Measurements from ENCODE around the gene PRKCA.
A peak's percentile ranks its signal among the peaks of the same experiment; 100 is the strongest.
"Not testable (repeated sequence)": the region's sequence is repeated elsewhere in the genome, so short reads cannot be mapped to it uniquely, and the experiment has no call there.

PRKCA gene

DNA sequence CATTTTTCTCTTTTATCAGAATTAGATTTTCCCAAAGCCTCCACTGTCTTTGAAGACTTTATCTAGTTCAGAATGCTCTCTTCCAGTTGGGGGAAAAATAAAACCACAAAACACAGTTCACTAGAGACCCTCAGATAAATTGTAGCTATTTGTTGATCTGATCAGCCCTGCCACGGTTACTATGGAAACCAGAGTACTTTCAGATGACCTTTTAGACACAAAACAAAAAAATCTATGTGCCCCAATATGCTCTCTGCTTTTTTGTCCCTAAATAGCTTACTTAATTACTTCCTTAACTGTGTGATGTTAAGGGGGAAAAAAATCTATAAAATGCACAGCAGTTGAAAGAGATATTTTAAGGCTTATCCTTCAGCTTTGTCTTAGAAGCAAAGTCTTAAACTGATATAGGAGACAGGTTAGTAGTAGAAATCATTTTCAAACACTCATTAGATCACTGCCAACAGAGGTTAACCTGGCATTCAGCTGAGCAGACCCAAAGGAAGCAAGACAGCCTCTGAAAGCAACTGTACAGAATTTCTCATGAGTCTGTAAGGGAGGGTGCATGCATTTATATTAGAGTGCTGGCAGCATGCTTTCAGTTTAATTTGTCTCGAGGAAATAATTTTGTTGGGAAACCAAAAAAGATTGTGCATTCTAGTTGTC, 402.6 kb downstream of the PRKCA start:
- no peak for DNase-seq

DNA sequence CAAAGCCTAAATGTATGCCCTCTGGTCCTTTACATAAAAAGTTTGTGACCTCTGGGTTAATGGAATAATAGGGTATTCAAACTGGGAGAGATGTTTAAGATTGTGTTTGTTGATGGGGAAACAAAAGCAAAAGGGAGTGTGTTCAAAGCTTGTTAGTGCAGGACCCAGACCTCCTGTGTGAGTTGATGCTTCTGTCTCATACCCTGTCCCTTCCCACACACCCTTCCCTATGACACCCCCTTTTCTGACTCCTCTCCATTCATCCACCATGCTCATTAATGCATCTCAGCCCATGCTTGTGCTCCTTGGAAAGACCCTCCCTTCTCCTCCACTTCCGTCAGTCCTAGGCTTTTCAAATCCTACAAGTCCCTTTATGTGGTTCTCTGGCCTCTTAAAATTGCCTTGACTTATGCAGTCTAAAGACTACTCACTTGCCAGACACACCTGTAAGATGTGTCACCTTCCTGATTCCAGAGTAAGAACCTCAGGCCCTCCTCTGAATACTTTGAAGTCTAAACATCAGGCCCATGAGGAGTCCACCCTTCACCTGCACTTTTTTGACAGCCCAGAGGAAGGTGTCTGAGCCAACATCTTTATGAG, 404.5 kb downstream of the PRKCA start:
- DNase-seq, result no peak

DNA sequence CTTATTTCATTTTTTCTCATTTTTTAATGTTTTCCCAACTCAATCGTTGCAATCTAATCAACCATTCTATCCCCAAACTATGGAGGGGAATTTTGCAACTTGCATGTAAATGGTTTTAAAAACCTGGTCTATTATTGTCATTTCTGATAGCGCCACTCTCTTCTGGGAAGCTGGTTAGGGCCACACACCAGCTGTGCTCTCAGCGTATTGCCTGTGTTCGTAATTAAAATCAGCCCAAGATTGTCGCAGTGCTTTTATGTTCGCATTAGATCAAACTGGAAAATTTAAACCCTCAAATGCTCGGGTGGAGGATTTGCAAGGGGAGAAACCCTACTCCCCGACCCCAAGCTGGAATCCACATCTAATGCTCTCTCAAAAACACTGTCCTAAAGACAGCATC, 409.0 kb downstream of the PRKCA start:
- DNase-seq, result no peak

DNA sequence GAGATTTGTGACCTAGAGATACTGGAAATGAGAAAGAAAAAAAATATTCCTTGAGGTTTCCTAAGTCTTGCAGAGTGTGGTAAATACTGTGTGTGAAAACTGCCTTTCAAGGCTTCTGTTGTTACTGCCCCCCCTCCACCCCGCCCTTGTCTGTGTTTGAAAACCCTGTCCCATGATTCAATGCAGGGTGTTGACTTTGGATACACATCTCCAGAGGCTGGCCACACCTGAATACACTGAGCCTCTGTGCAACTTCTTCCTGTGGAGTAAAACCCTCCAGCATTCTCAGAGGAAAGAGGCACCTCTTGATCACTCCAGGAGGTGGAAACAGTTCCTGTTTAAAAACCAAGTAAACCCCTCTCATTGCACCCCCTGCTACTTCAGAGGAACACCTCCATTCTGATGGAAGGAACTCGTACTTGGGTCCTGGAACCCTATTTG, 409.5 kb downstream of the PRKCA start:
- no peak for DNase-seq

DNA sequence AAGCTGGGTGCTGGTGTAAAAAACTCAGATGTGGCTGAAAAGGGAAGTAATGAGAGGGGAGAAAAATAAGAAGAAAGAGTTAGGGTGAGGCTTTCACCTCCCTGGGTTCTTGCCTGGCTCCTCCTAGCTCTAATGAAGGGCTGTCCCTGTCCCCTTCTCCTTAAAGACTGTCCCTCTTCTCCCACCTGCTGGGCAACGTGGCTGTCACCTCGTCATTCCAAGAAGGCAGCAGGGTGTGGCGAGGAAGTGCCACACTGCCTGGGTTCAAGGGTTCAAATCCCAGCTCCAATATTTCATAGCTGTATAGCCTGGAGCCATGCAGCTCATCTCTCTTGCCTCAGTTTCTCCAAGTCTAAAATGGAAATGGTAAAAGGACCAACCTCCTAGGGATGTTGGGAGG, 410.0 kb downstream of the PRKCA start:
- DNase-seq, result no peak

DNA sequence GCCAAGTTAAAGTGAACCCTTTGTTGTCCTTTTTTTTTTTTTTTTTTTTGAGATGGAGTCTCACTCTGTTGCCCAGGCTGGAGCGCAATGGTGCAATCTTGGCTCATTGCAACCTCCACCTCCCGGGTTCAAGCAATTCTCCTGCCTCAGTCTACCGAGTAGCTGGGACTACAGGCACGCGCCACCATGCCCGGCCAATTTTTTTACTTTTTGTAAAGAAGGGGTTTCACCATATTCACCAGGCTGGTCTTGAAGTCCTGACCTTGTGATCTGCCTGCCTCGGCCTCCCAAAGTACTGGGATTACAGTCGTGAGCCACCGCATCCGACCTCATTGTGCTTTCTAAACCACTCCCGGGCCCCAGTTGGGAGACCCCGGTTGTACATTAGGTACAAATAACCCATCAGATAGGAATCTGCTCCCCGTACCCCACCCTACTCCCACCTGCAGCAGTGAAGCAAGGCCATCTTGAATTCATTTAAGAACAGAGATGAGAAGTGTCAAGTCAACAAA, 410.7 kb downstream of the PRKCA start:
- not testable (repeated sequence) for DNase-seq

DNA sequence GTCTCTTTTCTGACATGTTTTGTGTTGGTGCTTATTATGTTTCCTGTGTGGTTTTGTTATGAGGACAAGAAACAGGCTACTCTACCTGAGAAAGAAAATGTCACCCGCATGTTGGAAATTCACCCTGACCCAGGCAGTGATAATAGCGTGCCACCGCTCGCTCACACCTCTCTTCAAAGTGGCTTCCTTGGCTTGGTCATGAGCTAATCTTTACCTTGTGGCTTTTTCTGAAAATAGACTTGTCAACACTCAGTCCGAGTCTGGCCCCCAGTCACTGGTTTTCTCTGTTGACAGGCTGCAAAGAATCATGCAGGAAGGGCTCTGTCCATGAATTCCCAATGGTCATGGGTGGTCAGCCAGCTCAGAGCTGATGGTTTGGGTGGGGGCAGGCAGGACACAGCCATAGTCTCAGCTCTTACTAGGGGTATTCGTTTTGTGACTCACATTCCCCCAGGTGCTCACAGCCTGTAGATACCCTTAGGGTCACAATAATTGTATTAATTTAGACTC, 411.2 kb downstream of the PRKCA start:
- no peak for DNase-seq

DNA sequence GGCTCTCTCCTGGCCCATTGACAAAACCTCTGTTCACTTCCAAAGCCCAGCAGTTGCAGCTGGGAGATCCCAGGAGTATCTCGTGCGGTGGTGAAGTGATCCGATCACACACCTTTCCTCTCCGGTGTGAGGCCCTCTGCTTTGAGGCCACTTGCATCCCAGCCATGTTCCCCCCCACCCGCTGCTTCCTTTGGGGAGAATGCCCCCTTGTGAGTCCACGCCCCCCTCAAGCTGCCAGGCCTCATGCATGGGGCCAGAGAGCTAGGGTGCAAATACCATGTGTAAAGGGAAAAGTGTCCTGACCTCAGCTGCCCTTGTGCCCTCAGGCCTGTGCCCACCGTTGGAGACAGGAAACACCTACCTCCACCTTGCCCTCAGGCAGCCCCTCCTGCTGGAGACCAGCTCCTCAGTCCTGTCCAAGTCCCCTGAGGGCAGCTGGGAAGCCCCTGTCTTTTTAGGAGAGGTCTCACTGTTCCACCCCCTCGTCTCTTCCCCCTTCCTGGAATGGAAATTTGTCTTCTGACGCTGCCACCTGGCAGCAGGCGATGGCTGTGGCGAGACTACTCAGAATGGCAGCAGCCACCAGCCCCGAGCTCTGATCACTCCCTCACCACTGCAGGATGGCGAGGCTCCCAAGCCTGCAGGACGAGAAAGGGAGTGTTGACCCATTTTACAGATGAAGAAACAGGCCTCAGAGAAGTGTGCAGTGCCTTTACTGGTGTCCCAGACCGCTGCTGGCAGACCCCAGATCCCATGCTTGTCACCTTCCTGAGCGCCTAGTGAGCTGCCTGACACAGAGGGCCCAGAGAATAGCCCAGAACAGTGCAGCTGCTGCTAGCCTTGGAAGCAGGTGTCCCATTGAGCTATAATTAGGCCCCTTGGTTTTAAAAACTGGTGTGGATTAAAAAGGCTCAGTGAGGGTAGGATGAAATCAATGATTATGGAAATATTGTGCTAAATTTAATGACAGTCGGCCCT, 411.9 kb downstream of the PRKCA start:
- DNase-seq, result no peak

DNA sequence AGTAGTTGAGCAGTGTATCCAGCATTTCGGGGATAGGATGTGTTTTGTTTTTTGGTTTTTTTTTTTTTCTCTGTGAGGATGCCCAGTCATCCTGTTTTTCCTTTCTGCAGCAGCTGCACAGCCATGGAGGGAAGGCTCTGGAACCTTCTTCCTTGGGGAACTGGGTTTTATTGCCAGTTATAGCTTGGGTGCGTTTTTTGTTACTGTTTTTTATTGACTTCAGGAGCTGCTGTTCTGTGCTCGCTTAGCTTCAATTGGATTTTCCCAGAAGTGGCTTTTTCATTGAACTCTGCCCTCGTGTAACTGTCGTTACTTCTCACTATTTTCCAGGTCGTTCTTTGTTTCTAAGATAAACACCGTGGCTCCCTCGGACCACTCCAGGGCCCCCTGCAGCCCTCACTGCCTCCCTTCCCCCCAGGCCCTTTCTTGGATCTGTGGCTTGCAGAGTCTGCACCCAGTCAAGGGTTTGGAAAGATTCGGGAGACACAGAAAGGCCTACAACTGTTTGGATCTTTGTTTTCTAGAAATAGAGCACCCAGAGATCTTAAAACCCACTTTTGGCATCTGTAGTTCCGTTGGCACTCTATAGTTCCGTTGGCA, 412.8 kb downstream of the PRKCA start:
- DNase-seq, result no peak

DNA sequence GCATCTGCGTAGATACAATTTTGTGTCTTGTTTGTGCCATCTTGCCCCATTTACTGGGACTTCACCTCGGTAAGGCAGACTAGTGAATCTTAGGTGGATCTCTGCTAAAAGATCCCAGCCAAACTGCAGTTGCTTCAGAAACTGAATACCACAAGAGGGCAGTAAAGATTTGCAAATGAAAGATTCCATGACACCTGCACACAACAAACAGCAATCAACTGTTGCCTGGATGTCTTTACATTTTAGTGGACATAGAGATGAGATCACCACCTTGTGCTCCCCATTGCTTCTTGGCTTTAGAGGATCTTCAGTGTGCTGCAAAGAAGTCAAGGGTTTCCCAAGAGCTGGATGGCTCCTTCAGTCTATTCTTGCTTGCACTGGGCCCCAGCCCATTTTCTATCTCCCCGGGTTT, 413.3 kb downstream of the PRKCA start:
- peak; percentile 29 for DNase-seq

DNA sequence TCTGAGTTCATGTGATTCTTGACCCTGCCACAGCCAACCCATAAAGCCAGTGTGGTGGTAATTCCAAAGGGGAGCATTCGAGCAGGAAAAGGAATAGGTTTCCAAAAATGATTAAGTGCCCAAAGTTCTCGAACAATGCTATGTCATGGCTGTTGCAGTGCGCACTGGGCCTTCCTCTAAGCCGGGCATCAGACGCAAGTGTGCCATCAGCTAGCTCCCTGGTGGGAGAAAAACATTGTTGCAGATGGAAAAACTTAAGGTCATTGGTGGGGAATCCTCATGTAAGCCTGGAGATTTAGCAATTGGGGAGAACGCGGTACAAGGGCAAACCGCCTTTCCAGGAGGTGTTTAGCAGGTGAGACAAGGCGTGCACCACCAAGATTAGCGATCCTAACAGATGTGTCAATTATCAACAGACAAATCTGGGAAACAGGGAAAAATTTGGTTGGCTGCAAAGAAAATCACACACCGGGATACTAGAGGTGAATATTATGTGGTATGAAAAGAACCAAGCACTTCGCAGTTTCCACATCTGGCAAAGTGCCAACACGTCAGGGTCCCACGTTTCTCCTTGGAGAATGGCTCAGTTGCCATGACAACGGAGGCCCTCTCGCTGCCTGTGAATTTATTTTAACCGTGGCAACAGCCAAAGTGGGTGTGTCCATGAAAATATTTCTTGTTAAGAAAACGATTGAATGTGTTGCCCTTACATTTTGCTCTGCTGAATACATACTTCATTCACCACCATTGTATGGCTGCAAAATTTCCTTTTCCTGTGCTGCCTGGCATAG, 414.0 kb downstream of the PRKCA start:
- no peak for DNase-seq

DNA sequence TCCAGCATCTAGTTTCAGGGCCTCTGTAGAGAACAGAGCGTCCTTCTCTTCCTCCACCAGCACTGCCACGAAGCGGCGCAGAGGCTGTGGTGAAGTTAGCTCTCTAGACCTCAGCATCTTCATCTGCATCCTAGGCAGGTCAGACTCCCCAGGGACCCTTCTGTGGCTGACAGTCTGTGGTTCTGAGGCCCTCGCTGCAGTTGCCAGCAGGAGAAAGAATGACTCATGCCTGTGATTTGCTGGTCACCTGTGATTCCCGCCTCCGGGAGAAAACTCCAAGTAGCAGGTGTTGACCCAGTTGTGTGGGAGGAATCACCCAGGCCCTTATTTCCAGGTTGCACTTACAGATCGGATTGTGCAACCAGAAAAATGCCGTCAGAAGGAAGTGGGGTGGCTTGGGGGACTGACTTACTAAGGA, 415.2 kb downstream of the PRKCA start:
- DNase-seq, result peak; percentile 19

DNA sequence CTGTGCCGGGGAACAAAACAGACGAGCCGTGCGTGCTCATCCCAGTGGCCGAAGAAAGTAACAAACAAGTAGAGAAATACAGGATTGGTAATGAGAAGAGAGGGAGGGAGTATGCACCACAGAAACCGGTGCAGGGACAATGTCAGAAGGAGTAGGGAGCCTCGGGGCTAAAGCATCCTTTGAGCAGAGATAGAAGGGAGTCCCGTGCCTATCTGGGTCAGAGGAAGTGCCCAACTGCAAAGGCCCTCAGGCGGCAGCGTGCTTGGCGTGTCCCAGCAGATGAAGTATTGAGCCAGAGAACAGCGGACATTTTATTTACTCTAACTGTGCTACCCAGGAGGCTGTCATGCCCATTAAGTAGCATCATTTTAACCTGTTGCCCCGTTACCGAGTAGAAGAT, 417.6 kb downstream of the PRKCA start:
- DNase-seq, result no peak

DNA sequence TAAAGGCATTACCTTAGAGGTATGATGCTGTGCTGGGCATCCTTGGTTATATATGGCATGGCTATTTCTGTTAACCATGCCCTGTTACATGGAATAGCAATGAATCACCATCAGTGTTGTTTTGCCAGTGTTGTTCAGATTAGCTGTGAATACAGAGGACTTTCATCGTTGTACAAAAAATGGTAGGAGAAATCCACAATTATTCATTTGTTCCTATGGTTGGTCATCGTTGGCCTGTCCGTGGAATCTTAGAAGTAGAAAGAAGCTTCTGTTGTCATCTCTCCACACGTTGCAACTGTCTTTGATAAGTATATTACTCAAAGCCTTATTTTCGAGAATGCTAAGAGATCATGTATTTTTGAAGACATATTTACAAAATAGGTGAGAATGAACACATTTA, 418.2 kb downstream of the PRKCA start:
- DNase-seq, result no peak

DNA sequence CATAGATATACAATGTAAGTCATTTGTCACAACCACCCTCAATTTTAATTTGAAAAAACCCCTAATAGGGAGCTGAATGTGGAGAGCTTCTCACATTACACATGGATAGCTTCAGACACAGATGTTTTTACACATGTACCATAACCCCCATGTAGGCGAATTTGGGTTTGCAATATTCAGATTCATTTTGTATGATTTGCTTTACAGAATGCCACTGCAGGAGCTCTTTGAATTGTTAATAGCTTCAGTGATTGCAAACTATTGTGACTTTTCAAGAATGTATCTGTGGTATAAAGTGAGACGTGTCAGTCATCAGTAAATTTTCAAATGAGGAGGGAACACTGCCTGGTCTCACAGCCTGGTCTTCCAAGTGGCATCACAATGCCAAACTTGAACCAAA, 419.9 kb downstream of the PRKCA start:
- DNase-seq, result no peak

DNA sequence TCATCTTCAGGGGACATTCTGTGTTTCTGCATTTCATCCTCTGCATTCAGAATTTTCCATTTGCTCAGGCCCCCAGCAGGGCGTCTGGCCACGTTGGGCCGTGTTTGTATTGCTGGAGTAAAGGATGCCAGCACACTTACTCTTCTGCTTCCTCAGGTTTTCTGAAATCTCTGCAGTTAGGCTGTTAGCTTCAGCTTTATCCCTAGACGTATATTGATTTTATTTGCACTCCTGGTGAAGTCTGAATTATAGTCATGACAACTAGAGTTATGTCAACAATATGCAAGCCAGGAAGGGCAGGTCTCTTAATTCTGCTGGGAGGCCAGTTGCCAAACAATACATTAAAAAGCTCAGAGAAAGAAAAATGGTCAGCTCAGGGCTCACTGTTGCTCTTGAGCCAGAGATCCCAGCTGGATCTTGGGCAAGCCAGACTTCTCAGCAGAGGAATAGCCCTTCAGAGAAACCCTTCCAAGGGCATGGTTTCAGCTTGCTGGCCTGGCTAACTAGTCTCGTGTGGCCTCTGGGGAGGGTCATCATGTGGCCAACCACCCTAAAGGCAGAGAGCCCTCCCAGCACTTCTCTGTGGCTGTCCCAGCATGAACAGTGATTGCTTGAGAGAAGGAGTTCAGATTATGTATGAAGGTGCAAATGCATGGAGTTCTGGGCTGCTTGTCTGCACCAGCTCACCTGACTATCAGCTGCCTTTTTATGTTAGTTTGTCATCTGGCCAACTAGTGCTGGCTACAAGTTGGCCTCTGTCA, 422.3 kb downstream of the PRKCA start:
- no peak for DNase-seq

DNA sequence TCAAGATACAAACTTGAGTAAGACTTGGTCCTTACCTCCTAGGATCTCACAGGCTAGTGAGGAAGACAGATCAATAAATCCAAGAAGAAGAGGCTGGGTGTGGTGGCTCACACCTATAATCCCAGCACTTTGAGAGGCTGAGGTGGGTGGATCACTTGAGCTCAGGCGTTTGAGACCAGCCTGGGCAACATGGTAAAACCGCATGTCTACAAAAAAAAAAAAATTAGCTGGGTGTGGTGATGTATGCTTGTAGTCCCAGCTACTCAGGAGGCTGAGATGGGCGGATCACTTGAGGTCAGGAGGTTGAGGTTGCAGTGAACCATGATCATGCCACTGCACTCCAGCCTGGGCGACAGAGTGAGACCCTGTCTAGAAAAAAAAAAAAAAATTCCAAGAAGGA, 423.0 kb downstream of the PRKCA start:
- DNase-seq, result not testable (repeated sequence)

DNA sequence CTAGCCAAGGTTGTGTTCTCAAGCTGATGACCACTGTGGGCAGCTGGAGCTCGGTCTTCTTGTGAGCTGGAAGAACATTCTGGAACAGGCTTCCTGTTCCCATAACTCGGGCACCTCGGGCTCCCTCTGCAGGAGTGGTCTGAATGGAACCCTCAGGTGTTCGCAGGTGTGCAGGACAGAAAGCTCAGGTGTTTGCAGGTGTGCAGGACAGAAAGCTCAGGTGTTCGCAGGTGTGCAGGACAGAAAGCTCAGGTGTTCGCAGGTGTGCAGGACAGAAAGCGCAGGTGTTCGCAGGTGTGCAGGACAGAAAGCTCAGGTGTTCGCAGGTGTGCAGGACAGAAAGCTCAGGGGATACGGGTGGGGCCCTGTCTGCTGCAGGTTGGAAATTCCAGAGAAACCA, 423.5 kb downstream of the PRKCA start:
- no peak for DNase-seq

DNA sequence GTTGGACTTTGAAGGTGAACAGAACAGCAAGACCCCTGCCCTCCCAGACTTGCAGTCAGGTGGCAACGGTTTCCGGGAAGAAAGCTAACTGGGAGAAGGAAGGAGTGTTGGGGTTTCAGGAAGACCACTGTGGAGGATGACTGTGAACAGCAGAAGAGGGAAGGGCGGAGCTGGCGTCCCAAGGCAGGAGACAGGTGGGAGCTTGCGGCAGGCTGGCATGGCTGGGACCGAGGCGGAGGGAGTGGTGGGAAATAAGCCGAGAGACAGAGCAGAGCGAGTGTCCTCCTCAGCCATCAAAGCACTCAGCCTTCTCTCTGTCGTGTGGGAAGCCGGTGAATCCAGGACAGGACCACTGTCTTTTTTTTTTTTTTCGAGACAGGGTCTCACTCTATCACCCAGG, 424.0 kb downstream of the PRKCA start:
- no peak for DNase-seq

DNA sequence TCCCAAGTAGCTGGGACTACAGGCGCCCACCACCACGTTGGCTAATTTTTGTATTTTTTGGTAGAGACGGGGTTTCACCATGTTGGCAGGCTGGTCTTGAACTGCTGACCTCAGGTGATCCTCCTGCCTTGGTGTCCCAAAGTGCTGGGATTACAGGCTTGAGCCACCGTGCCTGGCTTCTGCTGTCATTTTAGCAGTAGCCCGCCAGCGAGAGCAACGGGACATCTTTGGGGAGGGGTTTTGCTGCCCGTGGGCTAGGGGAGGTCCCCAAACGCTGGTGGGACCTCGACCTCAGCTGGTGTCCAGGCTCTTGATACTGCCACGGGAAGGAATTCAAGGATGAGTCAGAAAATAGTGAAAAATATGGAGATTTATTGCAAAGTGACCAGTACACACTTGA, 424.4 kb downstream of the PRKCA start:
- DNase-seq, result no peak

All from NCI-H526 treated with DMSO at 0.1 percent for 48 hours (cell line).